ENCODE data around the gene IFFO2.

DNA sequence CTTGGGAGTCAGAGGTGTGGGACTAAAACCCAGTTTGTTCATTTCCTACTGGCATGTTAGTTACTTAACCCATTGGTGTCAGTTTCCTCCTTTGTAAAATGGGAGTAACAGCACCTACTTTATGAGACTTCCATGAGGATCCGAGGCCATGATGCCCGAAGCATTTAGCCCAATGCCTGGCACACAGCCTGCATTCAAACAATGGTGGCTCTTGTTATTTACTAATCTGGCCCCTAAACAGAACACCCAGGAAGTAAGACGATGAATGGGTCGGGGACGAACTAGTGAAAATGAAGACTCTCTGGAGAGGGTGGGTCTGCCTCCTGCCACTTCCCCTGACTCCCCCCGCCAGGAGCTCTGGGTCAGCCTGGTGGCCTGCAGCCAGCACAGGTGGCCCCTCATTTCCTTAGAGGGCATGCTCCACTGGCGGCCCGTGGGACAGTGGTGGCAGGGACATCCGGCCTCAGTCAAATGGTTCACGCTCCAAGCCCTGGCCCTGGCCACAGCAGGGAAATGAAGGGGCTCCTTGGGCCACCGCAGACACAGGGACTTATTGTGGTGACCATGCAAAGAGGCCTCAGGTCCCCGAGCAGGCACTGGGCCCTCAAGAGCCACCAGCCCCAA, 87.6 kb downstream of the IFFO2 start:
- no peak for TF ChIP-seq EZH2 (optimal IDR thresholded peaks at IDR 0.05; ENCODE audit: low read depth, low read length)
- no peak for TF ChIP-seq CTCF (IDR thresholded peaks at IDR 0.05; ENCODE audit: low read length)

All from MM.1S (cell line).